Measurements from ENCODE around the gene PJA2. TPM values are rescaled to one million over a fixed set of nuclear protein-coding genes. Genes with fewer than 3 reads are reported as not detected.

PJA2 gene
- total RNA-seq, 1 experiment from 2014 or later = 51.5 TPM

DNA sequence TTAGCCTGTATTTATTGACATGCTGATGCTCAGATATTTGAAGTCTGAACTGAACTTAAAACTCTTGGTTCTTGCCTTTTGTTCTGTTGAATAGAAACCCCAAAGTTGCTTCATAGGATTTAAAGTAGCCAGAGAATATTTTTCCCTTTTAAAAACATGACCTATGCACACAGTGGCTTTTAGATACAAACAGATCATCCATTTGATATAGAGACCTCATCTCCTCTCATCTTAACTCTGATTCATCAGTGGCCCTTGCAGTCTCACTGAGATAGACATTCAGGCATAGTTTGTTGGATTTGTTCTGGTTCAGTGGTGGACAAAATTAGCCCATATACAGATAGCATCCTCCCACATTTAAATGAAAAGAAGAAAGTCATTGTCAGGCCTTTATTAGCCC is 43.5 kb upstream of the PJA2 start (continued):
- TF ChIP-seq, protein P1, sequence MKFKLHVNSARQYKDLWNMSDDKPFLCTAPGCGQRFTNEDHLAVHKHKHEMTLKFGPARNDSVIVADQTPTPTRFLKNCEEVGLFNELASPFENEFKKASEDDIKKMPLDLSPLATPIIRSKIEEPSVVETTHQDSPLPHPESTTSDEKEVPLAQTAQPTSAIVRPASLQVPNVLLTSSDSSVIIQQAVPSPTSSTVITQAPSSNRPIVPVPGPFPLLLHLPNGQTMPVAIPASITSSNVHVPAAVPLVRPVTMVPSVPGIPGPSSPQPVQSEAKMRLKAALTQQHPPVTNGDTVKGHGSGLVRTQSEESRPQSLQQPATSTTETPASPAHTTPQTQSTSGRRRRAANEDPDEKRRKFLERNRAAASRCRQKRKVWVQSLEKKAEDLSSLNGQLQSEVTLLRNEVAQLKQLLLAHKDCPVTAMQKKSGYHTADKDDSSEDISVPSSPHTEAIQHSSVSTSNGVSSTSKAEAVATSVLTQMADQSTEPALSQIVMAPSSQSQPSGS (CRISPR knock-in tag; IDR thresholded peaks at IDR 0.05; ENCODE audit: borderline replicate concordance, low read depth) = no peak
- TF ChIP-seq CREM (CRISPR knock-in tag; IDR thresholded peaks at IDR 0.05) (no peak), NFYB (CRISPR knock-in tag; conservative IDR thresholded peaks at IDR 0.05; ENCODE audit: low read depth) (no peak), CREB1 (CRISPR knock-in tag; IDR thresholded peaks at IDR 0.05) (no peak)

DNA sequence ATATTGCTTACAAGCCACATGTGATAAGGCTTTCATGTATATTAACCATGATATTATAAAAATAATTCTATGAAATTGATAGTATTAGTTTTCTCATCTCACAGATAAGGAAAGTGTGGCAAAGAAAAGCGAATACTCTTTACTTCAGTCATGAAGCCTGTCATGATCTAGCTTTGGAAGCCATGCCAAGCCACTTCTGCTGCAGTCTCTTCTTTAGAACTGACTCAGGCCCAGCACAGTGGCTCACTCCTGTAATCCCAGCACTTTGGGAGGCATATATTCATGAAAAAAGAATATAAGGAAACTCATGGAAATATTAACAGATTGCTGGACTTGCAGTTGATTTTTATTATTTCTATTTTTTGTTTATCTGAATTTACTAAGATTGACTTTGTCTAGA is 42.9 kb upstream of the PJA2 start:
- ChIA-PET POLR2A (no interaction called here), CTCF (no interaction called here)
- H3K36me3 Mint-ChIP-seq = peaks cover 18% of the 10 kb centered on the region
- peaks cover 18% of the 10 kb centered on the region for H3K9me3 Mint-ChIP-seq
- H3K27me3 Mint-ChIP-seq (ENCODE audit: low read depth) = no peaks in the 10 kb centered on the region; the same call in 1 of the 2 replicates
- H3K4me3 Mint-ChIP-seq = no peak overlapping the region
- H3K4me1 Mint-ChIP-seq = peaks cover 13% of the 10 kb centered on the region
- TF ChIP-seq, protein P2, sequence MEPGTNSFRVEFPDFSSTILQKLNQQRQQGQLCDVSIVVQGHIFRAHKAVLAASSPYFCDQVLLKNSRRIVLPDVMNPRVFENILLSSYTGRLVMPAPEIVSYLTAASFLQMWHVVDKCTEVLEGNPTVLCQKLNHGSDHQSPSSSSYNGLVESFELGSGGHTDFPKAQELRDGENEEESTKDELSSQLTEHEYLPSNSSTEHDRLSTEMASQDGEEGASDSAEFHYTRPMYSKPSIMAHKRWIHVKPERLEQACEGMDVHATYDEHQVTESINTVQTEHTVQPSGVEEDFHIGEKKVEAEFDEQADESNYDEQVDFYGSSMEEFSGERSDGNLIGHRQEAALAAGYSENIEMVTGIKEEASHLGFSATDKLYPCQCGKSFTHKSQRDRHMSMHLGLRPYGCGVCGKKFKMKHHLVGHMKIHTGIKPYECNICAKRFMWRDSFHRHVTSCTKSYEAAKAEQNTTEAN (CRISPR knock-in tag; IDR thresholded peaks at IDR 0.05) = no peak
- TF ChIP-seq TP53 (CRISPR knock-in tag; IDR thresholded peaks at IDR 0.05) = no peak
- TF ChIP-seq ZNF317 (CRISPR knock-in tag; IDR thresholded peaks at IDR 0.05; ENCODE audit: borderline replicate concordance, low read depth) = no peak
- TF ChIP-seq, protein P3, sequence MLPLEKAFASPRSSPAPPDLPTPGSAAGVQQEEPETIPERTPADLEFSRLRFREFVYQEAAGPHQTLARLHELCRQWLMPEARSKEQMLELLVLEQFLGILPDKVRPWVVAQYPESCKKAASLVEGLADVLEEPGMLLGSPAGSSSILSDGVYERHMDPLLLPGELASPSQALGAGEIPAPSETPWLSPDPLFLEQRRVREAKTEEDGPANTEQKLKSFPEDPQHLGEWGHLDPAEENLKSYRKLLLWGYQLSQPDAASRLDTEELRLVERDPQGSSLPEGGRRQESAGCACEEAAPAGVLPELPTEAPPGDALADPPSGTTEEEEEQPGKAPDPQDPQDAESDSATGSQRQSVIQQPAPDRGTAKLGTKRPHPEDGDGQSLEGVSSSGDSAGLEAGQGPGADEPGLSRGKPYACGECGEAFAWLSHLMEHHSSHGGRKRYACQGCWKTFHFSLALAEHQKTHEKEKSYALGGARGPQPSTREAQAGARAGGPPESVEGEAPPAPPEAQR (CRISPR knock-in tag; IDR thresholded peaks at IDR 0.05) = no peak
- TF ChIP-seq, protein P4, sequence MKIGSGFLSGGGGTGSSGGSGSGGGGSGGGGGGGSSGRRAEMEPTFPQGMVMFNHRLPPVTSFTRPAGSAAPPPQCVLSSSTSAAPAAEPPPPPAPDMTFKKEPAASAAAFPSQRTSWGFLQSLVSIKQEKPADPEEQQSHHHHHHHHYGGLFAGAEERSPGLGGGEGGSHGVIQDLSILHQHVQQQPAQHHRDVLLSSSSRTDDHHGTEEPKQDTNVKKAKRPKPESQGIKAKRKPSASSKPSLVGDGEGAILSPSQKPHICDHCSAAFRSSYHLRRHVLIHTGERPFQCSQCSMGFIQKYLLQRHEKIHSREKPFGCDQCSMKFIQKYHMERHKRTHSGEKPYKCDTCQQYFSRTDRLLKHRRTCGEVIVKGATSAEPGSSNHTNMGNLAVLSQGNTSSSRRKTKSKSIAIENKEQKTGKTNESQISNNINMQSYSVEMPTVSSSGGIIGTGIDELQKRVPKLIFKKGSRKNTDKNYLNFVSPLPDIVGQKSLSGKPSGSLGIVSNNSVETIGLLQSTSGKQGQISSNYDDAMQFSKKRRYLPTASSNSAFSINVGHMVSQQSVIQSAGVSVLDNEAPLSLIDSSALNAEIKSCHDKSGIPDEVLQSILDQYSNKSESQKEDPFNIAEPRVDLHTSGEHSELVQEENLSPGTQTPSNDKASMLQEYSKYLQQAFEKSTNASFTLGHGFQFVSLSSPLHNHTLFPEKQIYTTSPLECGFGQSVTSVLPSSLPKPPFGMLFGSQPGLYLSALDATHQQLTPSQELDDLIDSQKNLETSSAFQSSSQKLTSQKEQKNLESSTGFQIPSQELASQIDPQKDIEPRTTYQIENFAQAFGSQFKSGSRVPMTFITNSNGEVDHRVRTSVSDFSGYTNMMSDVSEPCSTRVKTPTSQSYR (CRISPR knock-in tag; IDR thresholded peaks at IDR 0.05) = no peak
- no peak for TF ChIP-seq FOXP1 (CRISPR knock-in tag; IDR thresholded peaks at IDR 0.05; ENCODE audit: borderline replicate concordance)
- TF ChIP-seq NR2C2 (CRISPR knock-in tag; IDR thresholded peaks at IDR 0.05) = no peak
- TF ChIP-seq ZNF263 (CRISPR knock-in tag; IDR thresholded peaks at IDR 0.05; ENCODE audit: low read depth) = no peak
- TF ChIP-seq, protein P5, sequence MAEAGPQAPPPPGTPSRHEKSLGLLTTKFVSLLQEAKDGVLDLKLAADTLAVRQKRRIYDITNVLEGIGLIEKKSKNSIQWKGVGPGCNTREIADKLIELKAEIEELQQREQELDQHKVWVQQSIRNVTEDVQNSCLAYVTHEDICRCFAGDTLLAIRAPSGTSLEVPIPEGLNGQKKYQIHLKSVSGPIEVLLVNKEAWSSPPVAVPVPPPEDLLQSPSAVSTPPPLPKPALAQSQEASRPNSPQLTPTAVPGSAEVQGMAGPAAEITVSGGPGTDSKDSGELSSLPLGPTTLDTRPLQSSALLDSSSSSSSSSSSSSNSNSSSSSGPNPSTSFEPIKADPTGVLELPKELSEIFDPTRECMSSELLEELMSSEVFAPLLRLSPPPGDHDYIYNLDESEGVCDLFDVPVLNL (CRISPR knock-in tag; IDR thresholded peaks at IDR 0.05; ENCODE audit: borderline replicate concordance, low read depth) = no peak
- TF ChIP-seq ESRRA (CRISPR knock-in tag; IDR thresholded peaks at IDR 0.05; ENCODE audit: borderline replicate concordance) = no peak
- TF ChIP-seq, protein P6, sequence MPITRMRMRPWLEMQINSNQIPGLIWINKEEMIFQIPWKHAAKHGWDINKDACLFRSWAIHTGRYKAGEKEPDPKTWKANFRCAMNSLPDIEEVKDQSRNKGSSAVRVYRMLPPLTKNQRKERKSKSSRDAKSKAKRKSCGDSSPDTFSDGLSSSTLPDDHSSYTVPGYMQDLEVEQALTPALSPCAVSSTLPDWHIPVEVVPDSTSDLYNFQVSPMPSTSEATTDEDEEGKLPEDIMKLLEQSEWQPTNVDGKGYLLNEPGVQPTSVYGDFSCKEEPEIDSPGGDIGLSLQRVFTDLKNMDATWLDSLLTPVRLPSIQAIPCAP (CRISPR knock-in tag; IDR thresholded peaks at IDR 0.05) = no peak
- no peak for TF ChIP-seq TCF7 (CRISPR knock-in tag; IDR thresholded peaks at IDR 0.05; ENCODE audit: low read depth)
- TF ChIP-seq, protein P7, sequence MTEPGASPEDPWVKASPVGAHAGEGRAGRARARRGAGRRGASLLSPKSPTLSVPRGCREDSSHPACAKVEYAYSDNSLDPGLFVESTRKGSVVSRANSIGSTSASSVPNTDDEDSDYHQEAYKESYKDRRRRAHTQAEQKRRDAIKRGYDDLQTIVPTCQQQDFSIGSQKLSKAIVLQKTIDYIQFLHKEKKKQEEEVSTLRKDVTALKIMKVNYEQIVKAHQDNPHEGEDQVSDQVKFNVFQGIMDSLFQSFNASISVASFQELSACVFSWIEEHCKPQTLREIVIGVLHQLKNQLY (CRISPR knock-in tag; IDR thresholded peaks at IDR 0.05) = no peak
- TF ChIP-seq ZNF219 (CRISPR knock-in tag; IDR thresholded peaks at IDR 0.05; ENCODE audit: borderline replicate concordance) = no peak
- no peak for TF ChIP-seq SP1 (CRISPR knock-in tag; conservative IDR thresholded peaks at IDR 0.05)
- TF ChIP-seq ZNF121 (CRISPR knock-in tag; IDR thresholded peaks at IDR 0.05) = no peak
- TF ChIP-seq, protein P8, sequence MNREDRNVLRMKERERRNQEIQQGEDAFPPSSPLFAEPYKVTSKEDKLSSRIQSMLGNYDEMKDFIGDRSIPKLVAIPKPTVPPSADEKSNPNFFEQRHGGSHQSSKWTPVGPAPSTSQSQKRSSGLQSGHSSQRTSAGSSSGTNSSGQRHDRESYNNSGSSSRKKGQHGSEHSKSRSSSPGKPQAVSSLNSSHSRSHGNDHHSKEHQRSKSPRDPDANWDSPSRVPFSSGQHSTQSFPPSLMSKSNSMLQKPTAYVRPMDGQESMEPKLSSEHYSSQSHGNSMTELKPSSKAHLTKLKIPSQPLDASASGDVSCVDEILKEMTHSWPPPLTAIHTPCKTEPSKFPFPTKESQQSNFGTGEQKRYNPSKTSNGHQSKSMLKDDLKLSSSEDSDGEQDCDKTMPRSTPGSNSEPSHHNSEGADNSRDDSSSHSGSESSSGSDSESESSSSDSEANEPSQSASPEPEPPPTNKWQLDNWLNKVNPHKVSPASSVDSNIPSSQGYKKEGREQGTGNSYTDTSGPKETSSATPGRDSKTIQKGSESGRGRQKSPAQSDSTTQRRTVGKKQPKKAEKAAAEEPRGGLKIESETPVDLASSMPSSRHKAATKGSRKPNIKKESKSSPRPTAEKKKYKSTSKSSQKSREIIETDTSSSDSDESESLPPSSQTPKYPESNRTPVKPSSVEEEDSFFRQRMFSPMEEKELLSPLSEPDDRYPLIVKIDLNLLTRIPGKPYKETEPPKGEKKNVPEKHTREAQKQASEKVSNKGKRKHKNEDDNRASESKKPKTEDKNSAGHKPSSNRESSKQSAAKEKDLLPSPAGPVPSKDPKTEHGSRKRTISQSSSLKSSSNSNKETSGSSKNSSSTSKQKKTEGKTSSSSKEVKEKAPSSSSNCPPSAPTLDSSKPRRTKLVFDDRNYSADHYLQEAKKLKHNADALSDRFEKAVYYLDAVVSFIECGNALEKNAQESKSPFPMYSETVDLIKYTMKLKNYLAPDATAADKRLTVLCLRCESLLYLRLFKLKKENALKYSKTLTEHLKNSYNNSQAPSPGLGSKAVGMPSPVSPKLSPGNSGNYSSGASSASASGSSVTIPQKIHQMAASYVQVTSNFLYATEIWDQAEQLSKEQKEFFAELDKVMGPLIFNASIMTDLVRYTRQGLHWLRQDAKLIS (CRISPR knock-in tag; IDR thresholded peaks at IDR 0.05; ENCODE audit: borderline replicate concordance) = no peak
- TF ChIP-seq ZNF416 (CRISPR knock-in tag; IDR thresholded peaks at IDR 0.05) = no peak
- TF ChIP-seq SMAD4 (CRISPR knock-in tag; IDR thresholded peaks at IDR 0.05) = no peak
- DNase-seq (ENCODE audit: low spot score) (no peak), ATAC-seq (no peak)
- no peak overlapping the region for H3K27ac Mint-ChIP-seq
